Activated CD4-positive, alpha-beta T cell treated with anti-CD3 and anti-CD28 coated beads for 48 hours (primary cell): Measurements from ENCODE around the gene EID3.
"Not testable (repeated sequence)": the region's sequence is repeated elsewhere in the genome, so short reads cannot be mapped to it uniquely, and the experiment has no call there.

Experiments
- DNase-seq: peaks from one replicate; pipeline ENCODE4 v3.0.0-alpha.2; 2020

EID3 gene

GRCh38 chr12:104303538-104304151, at the start of gene EID3:
TSS of gene EID3 (plus strand) at chr12:104303739. CDS start at chr12:104303935, 196 bp downstream.
- DNase-seq: peak; percentile 94

GRCh38 chr12:104257913-104258472, 45.5 kb upstream of the EID3 start:
- DNase-seq: no peak

- no peak for DNase-seq
Observed at GRCh38 chr12:104258476-104259067, 45.0 kb upstream of the EID3 start.

DNA sequence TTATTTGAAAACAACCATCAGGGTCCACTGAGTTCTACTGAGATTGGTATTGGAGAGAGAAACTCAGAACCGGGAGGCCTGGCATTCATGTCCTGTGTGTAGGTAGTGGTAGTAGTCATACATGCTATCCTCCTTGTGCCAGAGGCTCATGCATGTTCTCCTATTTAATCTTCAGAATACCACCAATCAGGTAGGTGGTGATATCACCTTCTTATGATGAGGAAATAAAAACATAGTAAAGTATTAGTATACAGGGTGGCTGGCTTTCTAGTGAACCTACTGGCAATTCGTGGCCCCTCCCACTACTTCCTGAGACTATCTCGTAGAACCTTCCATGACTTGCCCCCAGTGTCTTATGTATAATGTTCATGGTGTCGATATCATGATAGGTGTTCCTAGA, 40.5 kb upstream of the EID3 start:
- DNase-seq: no peak

GRCh38 chr12:104263580-104264358, 39.8 kb upstream of the EID3 start:
- DNase-seq: no peak

DNA sequence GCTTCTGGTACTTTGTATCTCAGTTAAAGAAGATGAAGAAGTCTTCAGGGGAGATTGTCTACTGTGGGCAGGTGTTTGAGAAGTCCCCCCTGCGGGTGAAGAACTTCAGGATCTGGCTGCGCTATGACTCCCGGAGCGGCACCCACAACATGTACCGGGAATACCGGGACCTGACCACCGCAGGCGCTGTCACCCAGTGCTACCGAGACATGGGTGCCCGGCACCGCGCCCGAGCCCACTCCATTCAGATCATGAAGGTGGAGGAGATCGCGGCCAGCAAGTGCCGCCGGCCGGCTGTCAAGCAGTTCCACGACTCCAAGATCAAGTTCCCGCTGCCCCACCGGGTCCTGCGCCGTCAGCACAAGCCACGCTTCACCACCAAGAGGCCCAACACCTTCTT, 38.1 kb upstream of the EID3 start:
- DNase-seq: not testable (repeated sequence)

GRCh38 chr12:104272938-104273337, 30.6 kb upstream of the EID3 start:
- no peak for DNase-seq

DNA sequence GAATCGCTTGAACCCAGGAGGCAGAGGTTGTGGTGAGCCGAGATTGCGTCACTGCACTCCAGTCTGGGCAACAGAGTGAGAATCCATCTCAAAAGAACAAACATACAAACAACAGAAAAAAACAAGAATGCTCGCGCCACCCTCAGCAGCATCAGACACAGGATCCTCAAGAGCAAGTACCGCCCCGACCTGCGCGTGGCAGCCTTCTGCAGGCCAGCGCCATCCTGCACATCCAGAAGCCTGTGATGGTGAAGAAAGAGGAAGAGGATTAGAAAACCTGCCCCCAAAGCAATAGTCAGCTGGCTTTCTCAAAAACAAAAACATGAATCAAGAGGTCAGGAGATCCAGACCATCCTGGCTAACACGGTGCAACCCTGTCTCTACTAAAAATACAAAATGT, 30.0 kb upstream of the EID3 start:
- DNase-seq: no peak

- DNase-seq: no peak
Observed at GRCh38 chr12:104274811-104275210, 28.7 kb upstream of the EID3 start.

GRCh38 chr12:104275689-104276088, 27.9 kb upstream of the EID3 start:
- DNase-seq: no peak

DNA sequence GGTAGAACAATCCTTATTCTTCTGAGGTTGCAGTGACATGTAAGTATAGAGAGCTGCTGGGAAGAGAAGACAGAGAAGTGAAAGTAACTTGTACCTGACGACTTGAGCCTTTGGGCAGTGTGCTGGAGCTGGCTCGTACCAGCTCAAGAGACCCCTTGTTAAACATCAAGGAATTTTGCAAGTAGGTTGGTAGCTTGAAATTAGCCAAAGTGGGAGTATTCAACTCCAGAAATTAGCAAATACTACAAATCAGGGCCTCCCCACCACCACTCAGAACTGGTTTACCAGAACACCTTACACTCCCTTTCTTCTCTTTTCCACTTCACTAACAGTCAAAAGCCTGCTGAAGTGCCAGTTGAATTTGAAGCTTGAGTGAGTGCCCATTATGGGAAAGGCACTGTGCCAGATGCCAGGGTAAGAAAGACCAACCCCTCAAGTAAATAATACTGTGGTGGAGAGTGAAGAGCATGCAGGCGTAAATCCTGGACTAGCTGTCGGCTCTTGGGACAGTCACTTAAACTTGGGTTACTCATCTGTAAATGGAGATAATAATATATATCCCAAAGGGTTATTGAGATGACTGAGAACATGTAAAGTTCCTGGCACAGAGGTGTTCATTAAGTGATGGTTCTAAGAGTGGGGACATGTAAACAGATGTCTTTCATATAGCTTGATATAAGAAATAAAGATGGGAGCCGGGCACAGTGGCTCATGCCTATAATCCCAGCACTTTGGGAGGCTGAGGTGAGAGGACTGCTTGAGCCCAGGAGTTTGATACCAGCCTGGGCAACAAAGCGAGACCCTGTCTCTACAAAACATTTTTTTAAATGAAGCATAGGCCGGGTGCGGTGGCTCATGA, 27.0 kb upstream of the EID3 start:
- DNase-seq: no peak

DNA sequence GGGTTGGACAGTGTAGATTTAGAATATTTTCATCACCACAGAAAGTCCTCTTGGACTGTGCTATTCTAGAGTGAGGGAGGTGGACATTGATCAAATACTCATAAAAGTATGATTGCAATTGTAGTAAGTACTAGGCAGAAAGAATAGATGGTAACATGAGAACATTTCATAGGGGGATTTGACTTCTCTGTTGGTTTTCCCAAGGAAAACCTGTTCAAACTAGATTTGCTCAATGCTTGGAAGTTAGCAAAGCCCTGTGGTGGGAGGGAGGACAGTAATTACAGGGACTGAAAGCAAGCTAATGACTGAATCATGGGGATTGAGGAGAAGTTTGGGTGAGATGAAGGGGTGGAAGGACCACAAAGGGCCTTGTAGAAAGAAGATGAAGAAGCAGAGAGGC, 24.4 kb upstream of the EID3 start:
- DNase-seq: no peak

- DNase-seq: no peak
Observed at GRCh38 chr12:104280111-104280510, 23.4 kb upstream of the EID3 start.

DNA sequence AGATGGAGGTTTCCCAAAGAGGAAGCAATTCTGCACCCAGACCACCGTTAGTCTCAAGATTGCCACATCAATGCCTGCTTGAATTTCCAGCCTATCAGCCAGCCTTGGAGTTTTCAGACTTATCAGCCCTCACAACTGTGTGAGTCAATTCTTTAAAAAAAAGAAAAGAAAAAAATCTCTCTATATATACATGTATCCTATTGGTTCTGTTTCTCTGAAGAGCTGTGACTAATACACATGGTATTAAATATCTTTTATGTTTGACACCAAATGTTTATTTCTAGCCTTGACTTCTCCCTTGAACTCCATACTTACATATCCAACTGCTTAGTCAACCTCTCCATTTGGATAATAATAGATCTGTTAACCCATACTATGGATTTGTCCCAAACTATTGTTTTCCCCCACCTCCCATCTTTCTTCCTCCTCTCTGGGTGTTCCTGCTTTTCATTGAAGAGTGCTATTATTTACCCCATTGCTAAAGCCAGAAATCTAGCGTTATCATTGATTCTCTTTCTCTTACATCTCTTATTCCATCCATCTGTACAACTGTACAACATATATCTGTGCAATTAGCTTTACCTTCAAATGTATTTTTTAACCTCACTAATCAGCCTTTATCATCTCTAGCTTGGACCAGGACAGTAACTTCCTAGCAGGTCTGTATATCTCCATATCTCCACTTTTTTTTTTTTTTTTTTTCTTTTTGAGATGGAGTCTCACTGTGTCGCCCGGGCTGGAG, 22.7 kb upstream of the EID3 start:
- no peak for DNase-seq

GRCh38 chr12:104281636-104282035, 21.9 kb upstream of the EID3 start:
- no peak for DNase-seq

GRCh38 chr12:104282109-104282508, 21.4 kb upstream of the EID3 start:
- DNase-seq: no peak

DNA sequence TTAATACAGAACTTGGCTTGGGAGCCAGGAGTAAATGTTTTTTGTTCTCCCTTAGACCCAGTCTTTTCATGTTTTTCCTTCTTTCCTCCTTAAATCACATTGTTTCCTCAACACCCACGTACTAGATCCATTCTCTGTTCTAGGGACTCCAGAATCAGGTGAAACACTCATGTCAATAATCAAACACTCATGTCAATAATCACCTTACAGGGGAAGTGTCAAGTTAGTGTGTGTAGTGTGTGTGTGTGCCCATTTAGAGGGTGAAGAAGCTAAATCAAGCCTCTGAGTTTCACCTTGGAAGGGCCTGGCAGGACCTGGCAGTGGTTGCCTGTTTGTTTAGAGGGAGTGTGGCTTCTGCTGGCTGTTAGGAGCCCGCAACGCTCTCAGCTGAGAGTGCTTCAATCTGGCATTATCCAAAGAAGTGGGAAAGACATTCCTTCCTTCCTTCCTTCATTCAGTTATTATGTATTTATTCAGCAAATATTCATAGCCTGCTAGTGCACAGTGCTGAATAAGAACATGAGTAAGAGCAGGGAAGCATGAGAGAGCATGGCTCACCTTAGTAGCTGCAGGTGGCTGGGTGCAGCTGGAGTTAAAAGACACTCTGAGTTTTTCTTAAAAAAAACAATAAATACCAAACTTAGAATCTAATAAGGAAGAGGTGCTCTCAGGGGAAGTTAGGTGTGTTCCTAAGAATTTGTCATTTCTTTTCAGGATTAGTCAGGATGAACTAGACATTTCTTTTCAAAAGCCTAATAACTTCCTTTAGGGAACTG, 17.6 kb upstream of the EID3 start:
- DNase-seq: peak; percentile 23

GRCh38 chr12:104286516-104287482, 16.7 kb upstream of the EID3 start:
- peak; percentile 93 for DNase-seq

- DNase-seq: peak; percentile 91
Observed at GRCh38 chr12:104288635-104289274, 14.8 kb upstream of the EID3 start.

GRCh38 chr12:104290320-104290719, 13.2 kb upstream of the EID3 start:
- DNase-seq: no peak
